IMR-90 (cell line): ENCODE measurements around the gene INSR. TPM values are rescaled to one million over a fixed set of nuclear protein-coding genes. Genes with fewer than 3 reads are reported as not detected.

Experiments used
- ATAC-seq: fragments of 200-7000 bp; cut with Tn5 transposase; 2 replicates; pipeline ENCODE4 v1.9.1; 2020; ENCODE audit warnings: low read depth, mild to moderate bottlenecking, moderate library complexity
- BruUV-seq: library from RNA; stranded (reverse); fragments of 400-500 nt; replicated peaks from 2 replicates; lab custom pipeline; 2021; lab: Mats Ljungman, UMichigan
- CTCF ChIA-PET: fragments of 300-600 bp; formaldehyde crosslinking; extraction: SDS; loops from one replicate; lab custom pipeline; 2021; ENCODE audit warnings: antibody characterized with exemption; lab: Yijun Ruan, JAX
- POLR2A ChIA-PET: fragments of 300-600 bp; sonication (Branson Sonifier 250); formaldehyde crosslinking; loops from one replicate; lab custom pipeline; 2022; ENCODE audit warnings: antibody characterized with exemption; ENCODE audit not compliant: unreplicated experiment; lab: Charles Lee
- DNase-seq: peaks from one replicate; pipeline ENCODE4 v3.0.0; 2013
- H2AFZ ChIP-seq: replicated peaks from 2 replicates; pipeline ENCODE3; 2013; ENCODE audit warnings: low read length, mild to moderate bottlenecking; ENCODE audit not compliant: poor library complexity
- H2AK5ac ChIP-seq: 2 replicates; pipeline ENCODE4 v1.6.1; 2013; ENCODE audit warnings: low read depth, low read length, inconsistent platforms
- H2AK9ac ChIP-seq: replicated peaks from 2 replicates; pipeline ENCODE3; 2013; ENCODE audit warnings: mild to moderate bottlenecking, low read depth, low read length, moderate library complexity; ENCODE audit not compliant: poor library complexity
- H2BK120ac ChIP-seq: 2 replicates; pipeline ENCODE4 v1.6.1; 2013; ENCODE audit warnings: low read depth, low read length, inconsistent platforms
- H2BK15ac ChIP-seq: 3 replicates; pipeline ENCODE4 v1.6.1; 2013; ENCODE audit warnings: low read depth, low read length, inconsistent platforms
- H2BK20ac ChIP-seq: 2 replicates; pipeline ENCODE4 v1.6.1; 2013; ENCODE audit warnings: low read depth, mild to moderate bottlenecking, inconsistent platforms, low read length, moderate library complexity
- H2BK5ac ChIP-seq: 2 replicates; pipeline ENCODE4 v1.6.1; 2013; ENCODE audit warnings: mild to moderate bottlenecking, low read depth, low read length, inconsistent platforms; ENCODE audit not compliant: poor library complexity, severe bottlenecking
- H3K14ac ChIP-seq: replicated peaks from 2 replicates; pipeline ENCODE4 v1.6.1; 2013; ENCODE audit warnings: low read depth, low read length, inconsistent platforms
- H3K18ac ChIP-seq: 2 replicates; pipeline ENCODE4 v1.6.1; 2013; ENCODE audit warnings: low read depth, low read length, control low read depth
- H3K23ac ChIP-seq: 2 replicates; pipeline ENCODE4 v1.6.1; 2013; ENCODE audit warnings: low read depth, low read length, inconsistent platforms
- H3K27ac ChIP-seq: 2 replicates; pipeline ENCODE4 v1.5.1; 2013; ENCODE audit warnings: mild to moderate bottlenecking, control low read depth, low read length; ENCODE audit not compliant: insufficient read depth
- H3K27me3 ChIP-seq: 2 replicates; pipeline ENCODE4 v1.6.1; 2013; ENCODE audit warnings: low read length; ENCODE audit not compliant: control insufficient read depth, insufficient read depth
- H3K36me3 ChIP-seq: 2 replicates; pipeline ENCODE4 v1.6.1; 2013; ENCODE audit warnings: low read length, mixed read lengths; ENCODE audit not compliant: control insufficient read depth, insufficient read depth
- H3K4ac ChIP-seq: 2 replicates; pipeline ENCODE4 v1.6.1; 2013; ENCODE audit warnings: low read depth, low read length, inconsistent platforms
- H3K4me1 ChIP-seq: 2 replicates; pipeline ENCODE4 v1.6.1; 2013; ENCODE audit warnings: low read length, mixed read lengths; ENCODE audit not compliant: control insufficient read depth, insufficient read depth
- H3K4me2 ChIP-seq: 2 replicates; pipeline ENCODE4 v1.6.1; 2013; ENCODE audit warnings: low read depth, mild to moderate bottlenecking, control low read depth, low read length, moderate library complexity
- H3K4me3 ChIP-seq: 2 replicates; pipeline ENCODE4 v1.5.1; 2013; ENCODE audit warnings: low read depth, mild to moderate bottlenecking, control low read depth, low read length, moderate library complexity; ENCODE audit not compliant: insufficient read depth
- H3K56ac ChIP-seq: 2 replicates; pipeline ENCODE4 v1.6.1; 2013; ENCODE audit warnings: low read length, inconsistent platforms; ENCODE audit not compliant: insufficient read depth; ENCODE audit errors: extremely low read depth
- H3K79me1 ChIP-seq, 2 experiments: 2 replicates each; pipeline ENCODE4 v1.6.1; 2013; ENCODE audit warnings: low read length in 2 of 2, inconsistent platforms in 1 of 2, low read depth in 1 of 2
- H3K9ac ChIP-seq: 2 replicates; pipeline ENCODE4 v1.6.1; 2013; ENCODE audit warnings: low read depth, low read length, control low read depth
- H3K9me1 ChIP-seq: 2 replicates; pipeline ENCODE4 v1.6.1; 2013; ENCODE audit warnings: low read length, inconsistent platforms; ENCODE audit not compliant: insufficient read depth
- H3K9me3 ChIP-seq: 2 replicates; pipeline ENCODE4 v1.6.1; 2013; ENCODE audit warnings: low read length; ENCODE audit not compliant: control insufficient read depth, insufficient read depth
- H4K20me1 ChIP-seq: 2 replicates; pipeline ENCODE4 v1.6.1; 2013; ENCODE audit warnings: low read length, inconsistent platforms; ENCODE audit not compliant: insufficient read depth
- H4K5ac ChIP-seq: 2 replicates; pipeline ENCODE4 v1.6.1; 2013; ENCODE audit warnings: mild to moderate bottlenecking, low read depth, low read length, control low read depth
- H4K8ac ChIP-seq, 2 experiments: 2 replicates each; pipeline ENCODE4 v1.6.1; 2013; ENCODE audit warnings: low read depth in 2 of 2, low read length in 2 of 2, control low read depth in 1 of 2, inconsistent platforms in 1 of 2
- H4K91ac ChIP-seq: 2 replicates; pipeline ENCODE4 v1.6.1; 2013; ENCODE audit warnings: low read depth, low read length, inconsistent platforms; ENCODE audit not compliant: insufficient read depth
- BHLHE40 ChIP-seq: fragments of 150-350 bp; IDR thresholded peaks from 2 replicates; pipeline ENCODE4 v1.6.1; 2016; ENCODE audit warnings: mild to moderate bottlenecking, low read depth, low read length
- CEBPB ChIP-seq: IDR thresholded peaks from 2 replicates; pipeline ENCODE4 v1.6.1; 2012; ENCODE audit warnings: low read depth, low read length, improper control_type of control experiment
- CHD1 ChIP-seq: IDR thresholded peaks from 2 replicates; pipeline ENCODE4 v1.6.1; 2012; ENCODE audit warnings: low read depth, low read length, improper control_type of control experiment
- CTCF ChIP-seq: conservative IDR thresholded peaks from 2 replicates; pipeline ENCODE4 v1.5.1; 2012; ENCODE audit warnings: mild to moderate bottlenecking, low read depth, low read length, improper control_type of control experiment
- ELK1 ChIP-seq: fragments of 150-350 bp; IDR thresholded peaks from 2 replicates; pipeline ENCODE4 v1.6.1; 2016; ENCODE audit warnings: low read depth, mild to moderate bottlenecking, low read length, moderate library complexity, borderline replicate concordance
- FOS ChIP-seq: fragments of 150-350 bp; IDR thresholded peaks from 2 replicates; pipeline ENCODE4 v1.6.1; 2016; ENCODE audit warnings: low read depth, low read length
- MAFK ChIP-seq: IDR thresholded peaks from 2 replicates; pipeline ENCODE4 v1.6.1; 2012; ENCODE audit warnings: low read depth, low read length, improper control_type of control experiment
- MAZ ChIP-seq: IDR thresholded peaks from 2 replicates; pipeline ENCODE4 v1.6.1; 2012; ENCODE audit warnings: low read depth, mild to moderate bottlenecking, low read length, improper control_type of control experiment, moderate library complexity, borderline replicate concordance
- MXI1 ChIP-seq: IDR thresholded peaks from 2 replicates; pipeline ENCODE4 v1.6.1; 2012; ENCODE audit warnings: low read depth, mild to moderate bottlenecking, low read length, moderate library complexity, borderline replicate concordance
- NFE2L2 ChIP-seq: fragments of 150-350 bp; IDR thresholded peaks from 2 replicates; pipeline ENCODE4 v1.6.1; 2016; ENCODE audit warnings: low read depth, mild to moderate bottlenecking, low read length
- POLR2A ChIP-seq: IDR thresholded peaks from 2 replicates; pipeline ENCODE4 v1.6.1; 2012; ENCODE audit warnings: mild to moderate bottlenecking, low read depth, low read length
- RAD21 ChIP-seq: IDR thresholded peaks from 2 replicates; pipeline ENCODE4 v1.6.1; 2012; ENCODE audit warnings: low read length, improper control_type of control experiment
- RCOR1 ChIP-seq: IDR thresholded peaks from 2 replicates; pipeline ENCODE4 v1.6.1; 2012; ENCODE audit warnings: mild to moderate bottlenecking, low read length, improper control_type of control experiment; ENCODE audit not compliant: insufficient replicate concordance
- RFX5 ChIP-seq: IDR thresholded peaks from 2 replicates; pipeline ENCODE4 v1.8.0; 2012; ENCODE audit warnings: low read depth, mild to moderate bottlenecking, low read length, moderate library complexity
- SMC3 ChIP-seq: fragments of 150-350 bp; IDR thresholded peaks from 2 replicates; pipeline ENCODE4 v1.6.1; 2016; ENCODE audit warnings: low read depth, mild to moderate bottlenecking, antibody characterized with exemption, low read length, moderate library complexity
- USF2 ChIP-seq: fragments of 150-350 bp; IDR thresholded peaks from 2 replicates; pipeline ENCODE4 v1.6.1; 2017; ENCODE audit warnings: mild to moderate bottlenecking, antibody characterized with exemption, low read length, low read depth
- WGBS, 2 experiments: methylation state at CpG; one replicate each; pipeline versions ENCODE4 v1.1.5 to v1.1.7; 2013; ENCODE audit warnings: missing lambda C conversion rate in 2 of 2; ENCODE audit not compliant: insufficient read length in 1 of 2; ENCODE audit errors: extremely low coverage in 2 of 2; 5-methylcytosine and 5-hydroxymethylcytosine counted together
- dilution Hi-C: fragments of 300-500 bp; cut with HindIII; formaldehyde crosslinking; loops from one replicate; pipeline ENCODE4 v1.14.3; 2018; ENCODE audit warnings: low sequenced_read_pairs; ENCODE audit not compliant: unreplicated experiment
- in situ Hi-C: fragments of 300-500 bp; cut with MboI; formaldehyde crosslinking; loops from 3 replicates; pipeline ENCODE4 v1.14.3; 2019; ENCODE audit warnings: low sequenced_read_pairs, inconsistent platforms, mixed read lengths
- intact Hi-C: fragments of 100-400 bp; cut with micrococcal nuclease; formaldehyde crosslinking; loops from 2 replicates; pipeline ENCODE4 v1.10.0; 2022
- polyA plus RNA-seq, 3 experiments: library from polyadenylated mRNA; depleted of rRNA; stranded (reverse); fragments of >200 nt; gene quantifications; 2 replicates each; pipeline ENCODE4 v1.2.3, GENCODE V29; 2012; ENCODE audit warnings: low replicate concordance in 1 of 3
- total RNA-seq: library from RNA; depleted of rRNA; stranded (reverse); fragments of >200 nt; gene quantifications from 2 replicates; pipeline ENCODE4 v1.2.3, GENCODE V29; 2012

Gene INSR
- total and polyA plus RNA-seq, 2 of the 4 experiments (the other 2 are of a cell fraction) = 2.8 to 7.9 TPM

- Histone ChIP-seq H3K4me2 (no peak overlapping the region), H2AFZ (no peak overlapping the region), H3K4me3 (no peak overlapping the region), H3K4ac (no peak overlapping the region), H3K27ac (no peak overlapping the region), H3K79me1 (0 out of 4 replicates have a peak, but pooled peaks cover 0 to 2% of the 10 kb centered on the region in 2 experiments), H4K5ac (no peak overlapping the region), H2BK15ac (no peak overlapping the region), H3K27me3 (no peaks in the 10 kb centered on the region), H3K4me1 (no peaks in the 10 kb centered on the region), H3K18ac (no peak overlapping the region), H3K9me3 (no peaks in the 10 kb centered on the region), H4K20me1 (no peaks in the 10 kb centered on the region; the same call in 1 of the 2 replicates), H2BK5ac (no peak overlapping the region), H2AK5ac (no peak overlapping the region), H4K91ac (no peak overlapping the region), H4K8ac (no peak overlapping the region), H3K9ac (no peak overlapping the region), H2BK20ac (no peak overlapping the region), H3K23ac (no peak overlapping the region), H2BK120ac (no peak overlapping the region), H3K9me1 (no peaks in the 10 kb centered on the region), H3K56ac (no peak overlapping the region), H3K36me3 (no peaks in the 10 kb centered on the region), H2AK9ac (no peak overlapping the region), H3K14ac (no peak overlapping the region)
- ChIA-PET POLR2A (no interaction called here), CTCF (no interaction called here)
- dilution Hi-C loops (no loop called here), in situ Hi-C loops (no loop called here), intact Hi-C loops (no loop called here)
- TF ChIP-seq CEBPB (no peak), RAD21 (no peak), CHD1 (no peak), BHLHE40 (no peak), MAZ (no peak), CTCF (no peak), MAFK (no peak), POLR2A (no peak), SMC3 (no peak), RFX5 (no peak), FOS (no peak), NFE2L2 (no peak), ELK1 (no peak), USF2 (no peak), RCOR1 (no peak), MXI1 (no peak)
- DNase-seq (no peak), ATAC-seq (no peak)
- no CpG with 5 or more reads among the region's 5 CpGs for WGBS, 2 experiments
- no TSS peak for BruUV-seq
These were observed 21.2 kb downstream of the INSR start for GRCh38 chr19:7272856-7273578.
